Tibial nerve (tissue), 4 donors: ENCODE measurements around the gene PPM1L. TPM values are rescaled to one million over a fixed set of nuclear protein-coding genes. Genes with fewer than 3 reads are reported as not detected.

ENCODE experiments used
- DNase-seq, 2 donors: peaks; one replicate each; pipeline ENCODE4 v3.0.0-alpha.2; 2019; ENCODE audit warnings: low spot score in 2 of 2
- H3K27ac ChIP-seq, 4 donors: fragments of 200-600 bp; sonication (generic) in 3 of 4; one replicate each; pipeline ENCODE4 v1.5.1; 2017 to 2019; ENCODE audit warnings: mild to moderate bottlenecking in 1 of 4
- H3K27me3 ChIP-seq, 2 donors: fragments of 200-600 bp; sonication (generic) in 1 of 2; one replicate each; pipeline versions ENCODE4 v1.5.1 to v1.6.0; 2017 to 2019
- H3K36me3 ChIP-seq, 3 donors: fragments of 200-600 bp; sonication (generic); one replicate each; pipeline ENCODE4 v1.5.1; 2018 to 2019
- H3K4me1 ChIP-seq, 4 donors: fragments of 200-600 bp; sonication (generic) in 3 of 4; one replicate each; pipeline ENCODE4 v1.5.1; 2017 to 2019
- H3K4me3 ChIP-seq, 4 donors: fragments of 200-600 bp; sonication (generic) in 3 of 4; one replicate each; pipeline ENCODE4 v1.5.1; 2017 to 2019; ENCODE audit warnings: mild to moderate bottlenecking in 1 of 4, moderate library complexity in 1 of 4
- H3K9me3 ChIP-seq, 4 donors: fragments of 200-600 bp; sonication (generic) in 3 of 4; one replicate each; pipeline ENCODE4 v1.5.1; 2017 to 2019
- CTCF ChIP-seq, 5 experiments: fragments of 200-600 bp in 3 of 5; fragments of 450-650 bp in 2 of 5; sonication (generic) in 3 of 5; IDR thresholded peaks; one replicate each; pipeline ENCODE4 v1.5.1; 2016 to 2019; ENCODE audit warnings: antibody characterized with exemption in 5 of 5, mild to moderate bottlenecking in 3 of 5, moderate library complexity in 2 of 5
- EP300 ChIP-seq, 2 donors: sonication (generic); formaldehyde crosslinking; IDR thresholded peaks; one replicate each; pipeline ENCODE4 v1.6.1; 2017; ENCODE audit warnings: antibody characterized with exemption in 2 of 2, mild to moderate bottlenecking in 1 of 2
- POLR2A ChIP-seq, 2 donors: fragments of 450-650 bp; IDR thresholded peaks; one replicate each; pipeline ENCODE4 v1.6.1; 2017; ENCODE audit warnings: antibody characterized with exemption in 2 of 2, mild to moderate bottlenecking in 2 of 2, moderate library complexity in 2 of 2
- WGBS, 2 donors: methylation state at CpG; one replicate each; pipeline ENCODE4 v1.1.5; 2018; 5-methylcytosine and 5-hydroxymethylcytosine counted together
- total RNA-seq, 4 donors: library from RNA; depleted of rRNA; stranded (reverse); fragments of >200 nt; gene quantifications; one replicate each; pipeline ENCODE4 v1.1.0, GENCODE V29; 2016

PPM1L gene
- total RNA-seq, 4 donors from 2014 or later, result 13.2 to 41.0 (median 24.3) TPM

- no peaks in the 10 kb centered on the region for H3K9me3 ChIP-seq
- no peak overlapping the region for H3K4me3 ChIP-seq
- H3K4me1 ChIP-seq, result peaks cover 0 to 5% (median 0%) of the 10 kb centered on the region in 4 donors
- TF ChIP-seq EP300 (IDR thresholded peaks at IDR 0.05) (no peak), POLR2A (IDR thresholded peaks at IDR 0.05) (no peak), CTCF (IDR thresholded peaks at IDR 0.05) (no peak)
- H3K27ac ChIP-seq, result no peak overlapping the region
- no peak for DNase-seq
- H3K36me3 ChIP-seq, result no peaks in the 10 kb centered on the region
- WGBS, 2 donors, result 76 to 82% methylated on average over 4 of the region's 4 CpGs
- no peaks in the 10 kb centered on the region for H3K27me3 ChIP-seq
These were observed 25.4 kb downstream of the PPM1L start for GRCh38 chr3:160781402-160781801.

DNA sequence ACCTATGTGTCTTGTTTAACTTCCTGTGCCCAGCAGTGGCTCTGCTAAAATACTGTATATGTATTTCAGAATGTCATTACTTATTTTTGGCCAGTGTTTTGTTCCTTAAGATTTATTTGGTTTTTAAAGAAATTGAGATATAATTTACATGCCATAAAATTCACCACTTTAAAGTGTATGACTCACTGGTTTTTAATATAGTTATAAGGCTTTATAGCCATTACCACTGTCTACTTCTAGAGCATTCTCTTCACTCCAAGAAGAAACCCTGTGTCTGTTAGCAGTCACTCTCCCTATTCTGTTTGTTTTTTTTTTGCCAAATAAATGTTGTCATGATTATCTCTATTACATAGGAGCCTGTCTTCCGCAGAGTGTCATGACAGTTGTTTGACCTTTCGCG, 25.8 kb downstream of the PPM1L start:
- WGBS, 2 donors, result 93 to 95% methylated on average over 3 of the region's 3 CpGs
- no peak for TF ChIP-seq CTCF (IDR thresholded peaks at IDR 0.05)
- no peak for TF ChIP-seq POLR2A (IDR thresholded peaks at IDR 0.05)
- no peak for TF ChIP-seq EP300 (IDR thresholded peaks at IDR 0.05)
- peaks cover 0 to 5% (median 0%) of the 10 kb centered on the region in 4 donors for H3K4me1 ChIP-seq

GRCh38 chr3:160784853-160785252, 28.8 kb downstream of the PPM1L start:
- no peaks in the 10 kb centered on the region for H3K27me3 ChIP-seq
- H3K36me3 ChIP-seq, result no peaks in the 10 kb centered on the region
- H3K9me3 ChIP-seq, result peaks cover 0 to 7% (median 3%) of the 10 kb centered on the region in 4 donors
- DNase-seq, result no peak
- H3K27ac ChIP-seq, result no peak overlapping the region
- TF ChIP-seq CTCF (IDR thresholded peaks at IDR 0.05) (no peak), EP300 (IDR thresholded peaks at IDR 0.05) (no peak), POLR2A (IDR thresholded peaks at IDR 0.05) (no peak)
- no peaks in the 10 kb centered on the region for H3K4me1 ChIP-seq
- no peak overlapping the region for H3K4me3 ChIP-seq

More for the DNA sequence above, 25.8 kb downstream of the PPM1L start:
- no peak overlapping the region for H3K27ac ChIP-seq
- no peaks in the 10 kb centered on the region for H3K9me3 ChIP-seq
- no peaks in the 10 kb centered on the region for H3K27me3 ChIP-seq
- no peak overlapping the region for H3K4me3 ChIP-seq
- no peaks in the 10 kb centered on the region for H3K36me3 ChIP-seq
- no peak for DNase-seq

DNA sequence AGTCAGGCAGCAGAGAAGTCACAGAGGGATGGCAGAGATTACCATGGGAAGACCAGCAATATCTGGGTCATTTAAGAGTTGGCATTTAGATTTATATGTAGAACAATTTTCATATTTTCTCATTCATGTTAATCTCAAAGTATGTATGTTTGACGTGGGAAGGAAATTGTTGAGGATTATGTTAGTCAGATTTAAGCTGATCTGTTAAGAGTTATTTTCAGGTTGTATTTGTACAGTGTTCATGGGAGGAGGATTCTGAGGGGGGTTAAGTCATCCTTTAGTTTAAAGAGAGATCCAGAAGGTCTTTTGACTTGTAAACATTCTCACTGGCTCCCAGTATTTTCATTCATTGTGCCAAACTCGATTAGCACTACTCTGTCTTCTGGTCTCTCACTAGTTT, 34.7 kb downstream of the PPM1L start:
- Histone ChIP-seq H3K4me3 (no peak overlapping the region), H3K27ac (no peak overlapping the region), H3K4me1 (peaks cover 0 to under 1% (median 0%) of the 10 kb centered on the region in 4 donors), H3K36me3 (no peaks in the 10 kb centered on the region), H3K27me3 (no peaks in the 10 kb centered on the region), H3K9me3 (peaks cover 0 to 7% (median 3%) of the 10 kb centered on the region in 4 donors)
- WGBS, 2 donors, result 55 to 57% methylated on average over 2 of the region's 2 CpGs
- DNase-seq, result no peak
- no peak for TF ChIP-seq POLR2A (IDR thresholded peaks at IDR 0.05)
- no peak for TF ChIP-seq CTCF (IDR thresholded peaks at IDR 0.05)
- TF ChIP-seq EP300 (IDR thresholded peaks at IDR 0.05), result no peak

DNA sequence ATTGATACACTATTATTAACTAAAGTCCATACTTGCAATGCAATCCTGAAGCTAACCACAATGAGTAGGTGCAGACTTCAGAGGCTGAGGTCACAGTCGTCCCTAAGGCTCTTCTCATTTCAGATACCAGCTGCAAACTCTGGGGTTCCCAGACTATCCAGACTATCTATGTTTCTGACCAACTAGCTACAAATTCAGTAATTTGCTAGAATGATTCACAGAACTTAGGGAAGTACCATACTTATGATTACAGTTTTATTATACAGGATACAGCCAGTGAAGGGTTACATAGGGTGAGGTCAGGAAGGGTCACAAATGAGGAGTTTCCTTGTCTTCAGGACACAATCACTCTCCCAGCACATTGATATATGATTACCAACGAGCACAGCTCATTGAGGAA, 36.5 kb downstream of the PPM1L start:
- DNase-seq, result no peak

More for the DNA sequence above, 36.5 kb downstream of the PPM1L start:
- Histone ChIP-seq H3K36me3 (no peaks in the 10 kb centered on the region), H3K9me3 (peaks cover 0 to 7% (median 3%) of the 10 kb centered on the region in 4 donors), H3K4me3 (no peak overlapping the region), H3K27ac (no peak overlapping the region), H3K27me3 (no peaks in the 10 kb centered on the region), H3K4me1 (peaks cover 0 to 16% (median 3%) of the 10 kb centered on the region in 4 donors)
- WGBS, 2 donors, result 41 to 46% methylated on average over 2 of the region's 2 CpGs
- no peak for TF ChIP-seq EP300 (IDR thresholded peaks at IDR 0.05)
- TF ChIP-seq POLR2A (IDR thresholded peaks at IDR 0.05), result no peak
- no peak for TF ChIP-seq CTCF (IDR thresholded peaks at IDR 0.05)
